RWPE2 (cell line): ENCODE results near the gene TTC32.
A peak's percentile ranks its signal among the peaks of the same experiment; 100 is the strongest.
"Not testable (repeated sequence)": the region's sequence is repeated elsewhere in the genome, so short reads cannot be mapped to it uniquely, and the experiment has no call there.

ENCODE experiments used
- ATAC-seq: fragments of 200-7000 bp; cut with Tn5 transposase; 3 replicates; pipeline ENCODE4 v1.9.1; 2021; ENCODE audit warnings: low read depth
- DNase-seq: peaks from one replicate; pipeline ENCODE4 v3.0.0-alpha.2; 2020; ENCODE audit warnings: low spot score
- H3K27ac ChIP-seq: fragments of 450-650 bp; 2 replicates; pipeline ENCODE4 v1.5.1; 2017; ENCODE audit warnings: mild to moderate bottlenecking; ENCODE audit not compliant: poor library complexity, severe bottlenecking
- H3K27me3 ChIP-seq: fragments of 250-450 bp; sonication (Bioruptor Pico); 2 replicates; pipeline ENCODE4 v1.5.1; 2021; ENCODE audit warnings: mild to moderate bottlenecking, moderate library complexity; ENCODE audit not compliant: insufficient read depth, poor library complexity, severe bottlenecking
- H3K36me3 ChIP-seq: fragments of 250-450 bp; sonication (Bioruptor Pico); 2 replicates; pipeline ENCODE4 v1.5.1; 2020; ENCODE audit warnings: low read depth, mild to moderate bottlenecking, moderate library complexity
- H3K4me1 ChIP-seq: fragments of 250-450 bp; sonication (Bioruptor Pico); 2 replicates; pipeline ENCODE4 v1.5.1; 2021; ENCODE audit warnings: mild to moderate bottlenecking, moderate library complexity; ENCODE audit not compliant: insufficient read depth, poor library complexity, severe bottlenecking
- H3K4me3 ChIP-seq: fragments of 250-450 bp; sonication (Bioruptor Pico); 2 replicates; pipeline ENCODE4 v1.5.1; 2021; ENCODE audit warnings: mild to moderate bottlenecking, moderate library complexity; ENCODE audit not compliant: severe bottlenecking
- H3K9me3 ChIP-seq: fragments of 250-450 bp; sonication (Bioruptor Pico); 2 replicates; pipeline ENCODE4 v1.5.1; 2021; ENCODE audit warnings: mild to moderate bottlenecking, moderate library complexity; ENCODE audit not compliant: severe bottlenecking
- TF ChIP-seq, protein P1 (sequence below): fragments of 450-650 bp; IDR thresholded peaks from one replicate; pipeline ENCODE4 v1.5.1; 2017; ENCODE audit warnings: mild to moderate bottlenecking, moderate library complexity; ENCODE audit not compliant: poor library complexity, severe bottlenecking

TTC32 gene

GRCh38 chr2:19932928-19933327, 31.1 kb upstream of the TTC32 start:
- TF ChIP-seq, protein P1, sequence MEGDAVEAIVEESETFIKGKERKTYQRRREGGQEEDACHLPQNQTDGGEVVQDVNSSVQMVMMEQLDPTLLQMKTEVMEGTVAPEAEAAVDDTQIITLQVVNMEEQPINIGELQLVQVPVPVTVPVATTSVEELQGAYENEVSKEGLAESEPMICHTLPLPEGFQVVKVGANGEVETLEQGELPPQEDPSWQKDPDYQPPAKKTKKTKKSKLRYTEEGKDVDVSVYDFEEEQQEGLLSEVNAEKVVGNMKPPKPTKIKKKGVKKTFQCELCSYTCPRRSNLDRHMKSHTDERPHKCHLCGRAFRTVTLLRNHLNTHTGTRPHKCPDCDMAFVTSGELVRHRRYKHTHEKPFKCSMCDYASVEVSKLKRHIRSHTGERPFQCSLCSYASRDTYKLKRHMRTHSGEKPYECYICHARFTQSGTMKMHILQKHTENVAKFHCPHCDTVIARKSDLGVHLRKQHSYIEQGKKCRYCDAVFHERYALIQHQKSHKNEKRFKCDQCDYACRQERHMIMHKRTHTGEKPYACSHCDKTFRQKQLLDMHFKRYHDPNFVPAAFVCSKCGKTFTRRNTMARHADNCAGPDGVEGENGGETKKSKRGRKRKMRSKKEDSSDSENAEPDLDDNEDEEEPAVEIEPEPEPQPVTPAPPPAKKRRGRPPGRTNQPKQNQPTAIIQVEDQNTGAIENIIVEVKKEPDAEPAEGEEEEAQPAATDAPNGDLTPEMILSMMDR = no peak

DNA sequence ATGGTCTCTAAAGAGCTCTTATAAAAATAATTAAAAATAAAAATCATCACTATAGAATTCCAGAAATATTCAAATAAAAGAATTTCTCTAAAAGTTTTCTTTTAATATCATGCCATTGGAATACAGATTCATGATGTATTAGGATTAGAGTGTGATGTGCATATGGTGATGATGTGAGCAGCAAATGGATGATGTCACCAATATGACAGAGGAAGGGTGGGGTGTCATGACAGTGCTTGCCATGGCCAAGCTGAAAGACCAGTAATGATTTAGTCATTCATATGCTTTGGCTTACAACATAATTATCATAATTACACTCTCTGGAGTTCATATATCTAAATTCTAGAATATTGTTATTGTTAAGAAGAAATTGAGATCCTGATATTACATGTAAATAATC, 27.4 kb upstream of the TTC32 start:
- TF ChIP-seq, protein P1 = no peak
- Histone ChIP-seq H3K27me3 (no peaks in the 10 kb centered on the region), H3K36me3 (peaks cover 56% of the 10 kb centered on the region), H3K27ac (no peak overlapping the region), H3K9me3 (peaks cover 6% of the 10 kb centered on the region), H3K4me3 (no peak overlapping the region), H3K4me1 (peaks cover 22% of the 10 kb centered on the region)
- DNase-seq = no peak
- ATAC-seq = no peak

More at GRCh38 chr2:19932928-19933327, 31.1 kb upstream of the TTC32 start:
- Histone ChIP-seq H3K4me3 (no peak overlapping the region), H3K9me3 (peaks cover 6% of the 10 kb centered on the region), H3K27ac (peak overlapping the region; percentile 92), H3K27me3 (no peaks in the 10 kb centered on the region), H3K4me1 (peaks cover 27% of the 10 kb centered on the region), H3K36me3 (peaks cover 74% of the 10 kb centered on the region)
- DNase-seq (no peak), ATAC-seq (peak; percentile 51)

GRCh38 chr2:19927816-19928215, 26.0 kb upstream of the TTC32 start:
- not testable (repeated sequence) for ATAC-seq, H3K4me3 ChIP-seq, DNase-seq, H3K27ac ChIP-seq, H3K4me1 ChIP-seq, H3K27me3 ChIP-seq, H3K9me3 ChIP-seq
- H3K36me3 ChIP-seq = peaks cover 56% of the 10 kb centered on the region

- not testable (repeated sequence) for ATAC-seq, H3K4me3 ChIP-seq, H3K9me3 ChIP-seq, H3K27me3 ChIP-seq, DNase-seq, H3K4me1 ChIP-seq, H3K27ac ChIP-seq
- H3K36me3 ChIP-seq = peaks cover 26% of the 10 kb centered on the region
Measured at GRCh38 chr2:19924526-19924925, 22.7 kb upstream of the TTC32 start.

DNA sequence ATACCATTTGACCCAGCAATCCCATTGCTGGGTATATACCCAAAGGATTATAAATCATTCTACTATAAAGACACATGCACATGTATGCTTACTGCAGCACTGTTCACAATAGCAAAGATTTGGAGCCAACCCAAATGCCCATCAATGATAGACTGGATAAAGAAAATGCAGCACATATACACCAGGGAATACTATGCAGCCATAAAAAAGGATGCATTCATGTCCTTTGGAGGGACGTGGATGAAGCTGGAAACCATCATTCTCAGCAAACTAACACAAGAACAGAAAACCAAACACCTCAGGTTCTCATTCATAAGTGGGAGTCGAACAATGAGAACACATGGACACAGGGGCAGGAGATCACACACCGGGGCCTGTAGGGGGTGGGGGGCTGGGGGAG, 20.4 kb upstream of the TTC32 start:
- H3K9me3 ChIP-seq, H3K4me3 ChIP-seq, H3K27ac ChIP-seq, H3K4me1 ChIP-seq, H3K27me3 ChIP-seq, DNase-seq, ATAC-seq, H3K36me3 ChIP-seq: not testable (repeated sequence)

DNA sequence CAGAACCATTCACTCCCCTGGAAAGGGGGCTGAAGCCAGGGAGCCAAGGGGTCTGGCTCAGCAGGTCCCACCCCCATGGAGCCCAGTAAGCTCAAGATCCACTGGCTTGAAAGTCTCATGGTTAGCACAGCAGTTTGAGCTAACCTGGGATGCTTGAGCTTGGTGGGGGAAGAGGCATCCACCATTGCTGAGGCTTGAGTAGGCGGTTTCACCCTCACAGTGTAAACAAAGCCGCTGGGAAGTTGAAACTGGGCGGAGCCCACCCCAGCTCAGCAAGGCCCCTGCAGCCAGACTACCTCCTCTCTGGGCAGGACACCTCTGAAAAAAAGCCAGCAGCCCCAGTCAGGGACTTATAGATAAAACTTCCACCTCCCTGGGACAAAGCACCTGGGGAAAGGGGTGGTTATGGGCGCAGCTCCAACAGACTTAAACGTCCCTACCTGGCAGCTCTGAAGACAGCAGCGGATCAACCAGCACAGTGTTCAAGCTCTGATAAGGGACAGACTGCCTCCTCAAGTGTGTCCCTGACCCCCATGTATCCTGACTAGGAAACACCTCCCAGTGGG, 14.7 kb upstream of the TTC32 start:
- no peak for DNase-seq
- Histone ChIP-seq H3K27ac (no peak overlapping the region), H3K9me3 (no peaks in the 10 kb centered on the region), H3K4me1 (peaks cover 17% of the 10 kb centered on the region), H3K4me3 (no peak overlapping the region), H3K27me3 (no peaks in the 10 kb centered on the region), H3K36me3 (peaks cover 7% of the 10 kb centered on the region; the same call in 1 of the 2 replicates)
- ATAC-seq = no peak
- TF ChIP-seq, protein P1 = no peak
